Measurements from ENCODE around the gene UBE2G2.

UBE2G2 gene

GRCh38 chr21:44736291-44737004 is 65.2 kb downstream of the UBE2G2 start:
- H3K4me1 ChIP-seq: no peaks in the 10 kb centered on the region
- no peak overlapping the region for H2AFZ ChIP-seq
- H3K36me3 ChIP-seq (ENCODE audit: control insufficient read depth, insufficient read depth, low read length): no peaks in the 10 kb centered on the region
- H3K27me3 ChIP-seq (ENCODE audit: control insufficient read depth, insufficient read depth, low read length): no peaks in the 10 kb centered on the region
- no peaks in the 10 kb centered on the region for H3K79me2 ChIP-seq
- no peak overlapping the region for H3K4me3 ChIP-seq (ENCODE audit: low read depth, low read length)
- no peaks in the 10 kb centered on the region for H3K9me3 ChIP-seq (ENCODE audit: control insufficient read depth, low read length)
- no peak overlapping the region for H3K27ac ChIP-seq
- no peak overlapping the region for H3K4me2 ChIP-seq (ENCODE audit: low read length)
- no peak overlapping the region for H3K9ac ChIP-seq
- no peak for TF ChIP-seq CTCF (IDR thresholded peaks at IDR 0.05)

GRCh38 chr21:44735821-44736220 is 65.8 kb downstream of the UBE2G2 start:
- no peak overlapping the region for H3K4me2 ChIP-seq (ENCODE audit: low read length)
- H3K36me3 ChIP-seq (ENCODE audit: control insufficient read depth, insufficient read depth, low read length): no peaks in the 10 kb centered on the region
- no peaks in the 10 kb centered on the region for H3K79me2 ChIP-seq
- TF ChIP-seq CTCF (IDR thresholded peaks at IDR 0.05): no peak
- no peaks in the 10 kb centered on the region for H3K4me1 ChIP-seq
- H3K27me3 ChIP-seq (ENCODE audit: control insufficient read depth, insufficient read depth, low read length): no peaks in the 10 kb centered on the region
- H3K9ac ChIP-seq: no peak overlapping the region
- no peak overlapping the region for H3K27ac ChIP-seq
- no peaks in the 10 kb centered on the region for H3K9me3 ChIP-seq (ENCODE audit: control insufficient read depth, low read length)
- H2AFZ ChIP-seq: no peak overlapping the region
- no peak overlapping the region for H3K4me3 ChIP-seq (ENCODE audit: low read depth, low read length)

GRCh38 chr21:44734841-44735240 is 66.8 kb downstream of the UBE2G2 start:
- Histone ChIP-seq H3K4me3 (ENCODE audit: low read depth, low read length) (no peak overlapping the region), H3K36me3 (ENCODE audit: control insufficient read depth, insufficient read depth, low read length) (no peaks in the 10 kb centered on the region), H3K27ac (no peak overlapping the region), H3K9me3 (ENCODE audit: control insufficient read depth, low read length) (no peaks in the 10 kb centered on the region), H3K27me3 (ENCODE audit: control insufficient read depth, insufficient read depth, low read length) (no peaks in the 10 kb centered on the region), H3K4me1 (no peaks in the 10 kb centered on the region), H3K4me2 (ENCODE audit: low read length) (no peak overlapping the region), H3K79me2 (no peaks in the 10 kb centered on the region), H2AFZ (no peak overlapping the region), H3K9ac (no peak overlapping the region)
- TF ChIP-seq CTCF (IDR thresholded peaks at IDR 0.05): no peak

GRCh38 chr21:44734026-44734745 is 67.4 kb downstream of the UBE2G2 start:
- H3K4me3 ChIP-seq (ENCODE audit: low read depth, low read length): no peak overlapping the region
- no peaks in the 10 kb centered on the region for H3K9me3 ChIP-seq (ENCODE audit: control insufficient read depth, low read length)
- H3K4me1 ChIP-seq: no peaks in the 10 kb centered on the region
- no peaks in the 10 kb centered on the region for H3K27me3 ChIP-seq (ENCODE audit: control insufficient read depth, insufficient read depth, low read length)
- H3K79me2 ChIP-seq: no peaks in the 10 kb centered on the region
- H3K9ac ChIP-seq: no peak overlapping the region
- H3K27ac ChIP-seq: no peak overlapping the region
- no peaks in the 10 kb centered on the region for H3K36me3 ChIP-seq (ENCODE audit: control insufficient read depth, insufficient read depth, low read length)
- H3K4me2 ChIP-seq (ENCODE audit: low read length): no peak overlapping the region
- TF ChIP-seq CTCF (IDR thresholded peaks at IDR 0.05): no peak
- no peak overlapping the region for H2AFZ ChIP-seq
